NCI-H446 (cell line): ENCODE measurements around the gene CRTC1.

ENCODE experiments used
- DNase-seq, 2 experiments: peaks; one replicate each; lab custom pipeline; 2025; lab: John Stamatoyannopoulos, UW

The CRTC1 gene, protein sequence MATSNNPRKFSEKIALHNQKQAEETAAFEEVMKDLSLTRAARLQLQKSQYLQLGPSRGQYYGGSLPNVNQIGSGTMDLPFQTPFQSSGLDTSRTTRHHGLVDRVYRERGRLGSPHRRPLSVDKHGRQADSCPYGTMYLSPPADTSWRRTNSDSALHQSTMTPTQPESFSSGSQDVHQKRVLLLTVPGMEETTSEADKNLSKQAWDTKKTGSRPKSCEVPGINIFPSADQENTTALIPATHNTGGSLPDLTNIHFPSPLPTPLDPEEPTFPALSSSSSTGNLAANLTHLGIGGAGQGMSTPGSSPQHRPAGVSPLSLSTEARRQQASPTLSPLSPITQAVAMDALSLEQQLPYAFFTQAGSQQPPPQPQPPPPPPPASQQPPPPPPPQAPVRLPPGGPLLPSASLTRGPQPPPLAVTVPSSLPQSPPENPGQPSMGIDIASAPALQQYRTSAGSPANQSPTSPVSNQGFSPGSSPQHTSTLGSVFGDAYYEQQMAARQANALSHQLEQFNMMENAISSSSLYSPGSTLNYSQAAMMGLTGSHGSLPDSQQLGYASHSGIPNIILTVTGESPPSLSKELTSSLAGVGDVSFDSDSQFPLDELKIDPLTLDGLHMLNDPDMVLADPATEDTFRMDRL

DNA sequence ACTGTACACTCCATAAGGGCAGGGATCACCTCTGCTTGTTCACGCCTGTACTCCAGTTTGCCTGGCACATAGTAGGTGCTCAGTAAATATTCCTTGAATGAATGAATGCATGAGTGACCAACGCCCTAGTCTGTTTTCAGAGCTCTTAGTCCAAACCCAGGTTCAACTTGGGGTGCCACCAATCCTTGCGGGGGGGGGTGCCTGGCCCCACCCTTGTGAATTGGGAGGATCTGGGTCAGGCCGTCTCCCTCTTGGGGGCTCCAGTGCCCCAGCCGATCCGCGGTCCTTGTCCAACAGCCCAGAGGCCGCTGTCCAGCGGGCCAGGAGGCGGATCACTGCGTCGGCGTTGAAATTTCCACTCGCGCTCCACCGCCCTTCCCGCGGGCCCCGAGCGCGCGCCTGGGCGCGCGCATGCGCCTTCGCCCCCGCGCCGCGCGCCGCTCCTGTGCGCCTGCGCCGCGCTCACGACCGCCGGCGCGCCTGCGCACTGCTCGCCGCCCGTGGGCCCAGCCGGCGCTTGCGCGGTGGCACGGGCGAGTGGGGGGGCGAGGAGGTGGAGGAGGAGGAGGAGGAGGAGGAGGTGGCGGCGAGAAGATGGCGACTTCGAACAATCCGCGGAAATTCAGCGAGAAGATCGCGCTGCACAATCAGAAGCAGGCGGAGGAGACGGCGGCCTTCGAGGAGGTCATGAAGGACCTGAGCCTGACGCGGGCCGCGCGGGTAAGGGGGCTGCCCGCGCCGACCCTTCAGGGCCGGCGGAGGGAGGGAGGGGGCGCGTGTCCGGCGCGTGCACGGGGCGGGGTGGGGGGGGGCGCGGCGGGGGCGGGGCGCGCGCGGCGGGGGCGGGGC, at the start of gene CRTC1:
CRTC1 (plus strand) TSS at position 572 of the 849 bp plus-strand sequence; CDS start at position 595, 23 bp downstream.
- peak; percentile 72 to 95 for DNase-seq

- DNase-seq, result no peak
These were observed 48.7 kb upstream of the CRTC1 start for GRCh38 chr19:18634612-18635297.

DNA sequence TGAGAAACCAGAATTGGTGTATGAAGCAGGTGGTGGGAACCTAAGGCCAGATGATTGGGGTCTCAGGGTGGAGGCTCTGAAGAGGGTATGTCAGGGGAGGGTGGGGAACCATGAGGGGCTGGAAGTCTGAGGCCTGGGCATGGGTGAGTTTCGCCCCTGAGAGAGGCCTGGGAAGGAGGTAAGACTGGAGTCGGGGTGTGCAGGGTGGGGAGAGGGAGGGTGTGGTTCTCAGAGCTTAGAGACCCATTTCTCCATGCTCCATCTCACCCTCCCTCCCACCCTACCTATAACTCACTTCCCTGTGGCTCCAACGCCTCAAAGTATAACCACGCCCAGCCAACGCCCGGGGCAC, 47.7 kb upstream of the CRTC1 start:
- DNase-seq, result no peak

DNA sequence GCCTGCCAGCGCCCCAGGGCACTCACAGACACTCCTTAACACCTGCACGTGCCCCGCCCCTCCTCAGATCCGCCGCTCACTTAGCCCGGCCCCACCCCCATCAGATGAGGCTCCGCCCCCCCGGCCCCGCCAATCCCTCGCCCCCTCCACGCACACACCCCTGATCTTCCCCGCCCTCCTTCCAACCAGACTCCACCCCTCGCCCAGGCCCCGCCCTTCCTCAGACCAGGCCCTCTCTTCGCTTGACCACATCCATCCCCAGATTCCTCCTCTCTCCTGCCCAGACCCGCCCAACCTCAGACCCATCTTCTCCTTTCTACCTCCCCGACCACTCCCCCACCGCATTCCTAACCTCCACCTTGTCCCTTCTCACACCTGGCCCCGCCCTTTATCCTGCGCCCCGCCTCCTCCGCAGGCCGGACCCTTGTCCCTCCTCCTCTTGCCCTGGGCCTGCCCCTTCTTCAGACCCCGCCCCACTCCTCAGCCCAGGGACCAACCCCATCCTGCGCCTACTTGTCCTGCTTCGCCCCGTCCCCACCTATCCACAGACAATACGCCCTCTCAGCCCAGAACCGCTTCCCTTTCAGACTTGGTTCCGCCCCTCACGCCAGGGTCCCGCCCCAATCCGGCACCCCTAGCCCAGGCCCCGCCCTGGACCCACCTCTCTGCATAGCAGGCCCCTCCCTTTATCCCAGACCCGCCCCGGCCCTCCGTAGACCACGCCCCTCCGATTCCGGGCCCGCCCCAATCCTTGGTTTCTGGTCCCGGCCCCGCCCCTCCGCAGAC, 47.1 kb upstream of the CRTC1 start:
- peak; percentile 95 to 98 for DNase-seq

GRCh38 chr19:18636969-18637629, 46.4 kb upstream of the CRTC1 start, which contains the start of gene KLHL26:
Gene KLHL26, plus strand, starts transcription at chr19:18637028. Its CDS starts 27 bp downstream, at chr19:18637055.
- no peak for DNase-seq

- no peak for DNase-seq
These were observed 45.5 kb upstream of the CRTC1 start for GRCh38 chr19:18637673-18638630.

DNA sequence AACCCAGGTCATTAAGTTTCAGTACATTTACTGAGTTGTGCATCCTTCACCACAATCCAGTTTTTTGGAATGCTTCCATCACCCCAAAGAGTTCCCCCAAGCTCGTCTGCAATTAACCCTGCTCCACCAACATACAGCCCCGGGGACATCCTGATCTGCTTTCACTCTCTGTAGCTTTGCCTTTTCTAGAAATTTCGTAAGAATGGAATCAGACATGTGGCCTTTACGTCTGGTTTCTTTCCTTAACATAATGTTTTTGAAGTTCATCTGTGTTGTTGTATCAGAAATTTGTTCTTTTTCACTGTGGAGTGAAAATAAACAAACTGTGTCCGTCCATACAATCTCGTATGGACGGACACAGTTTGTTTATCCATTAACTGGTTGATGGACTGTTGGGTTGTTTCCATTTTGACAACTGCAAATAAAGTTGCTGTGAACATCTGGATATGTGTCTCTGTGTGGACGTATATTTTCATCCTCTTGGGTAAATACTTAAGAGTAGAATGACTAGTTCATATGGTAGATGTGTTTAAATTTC, 43.7 kb upstream of the CRTC1 start:
- DNase-seq, result no peak

DNA sequence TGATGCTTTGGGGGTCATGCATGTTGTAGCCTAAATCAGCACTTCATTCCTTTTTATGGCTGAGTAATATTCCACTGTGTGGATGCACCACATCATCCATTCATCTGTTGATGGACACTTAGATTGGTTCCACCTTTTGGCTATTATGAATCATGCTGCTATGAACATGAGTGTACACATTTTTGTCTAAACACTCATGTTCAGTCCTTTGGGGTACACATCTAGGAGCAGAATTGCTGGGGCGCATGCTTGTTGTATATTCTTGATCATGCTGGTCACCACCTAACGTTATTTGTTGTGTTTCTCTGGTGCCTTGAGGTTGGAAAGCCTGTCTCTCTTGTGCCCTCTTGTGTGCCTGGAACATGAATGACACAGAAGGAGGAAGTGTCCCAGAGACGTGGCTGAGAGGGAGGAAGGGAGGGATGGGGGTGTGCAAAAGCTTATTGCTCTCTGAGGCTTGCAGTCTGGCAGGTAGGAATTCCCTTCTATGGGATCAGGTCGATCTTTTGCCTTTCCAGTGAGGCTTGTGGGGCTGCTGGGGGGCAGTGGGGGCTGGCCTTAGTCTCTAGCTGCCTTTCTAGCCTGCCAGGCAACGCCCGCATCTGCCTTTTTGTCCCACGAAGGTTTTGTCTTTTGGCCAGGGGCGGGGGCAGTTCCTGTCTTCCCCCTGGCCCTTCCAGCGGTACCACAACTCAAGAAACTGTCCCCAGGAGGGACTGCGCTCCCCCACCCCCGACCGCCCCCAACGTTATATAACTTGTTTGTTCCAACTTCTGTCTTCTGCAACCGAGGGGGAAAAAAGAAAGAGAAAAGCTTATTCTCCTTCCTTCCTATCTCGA, 39.1 kb upstream of the CRTC1 start:
- no peak for DNase-seq

- no peak for DNase-seq
These were observed 38.4 kb upstream of the CRTC1 start for GRCh38 chr19:18645035-18645511.

GRCh38 chr19:18646535-18647370, 36.7 kb upstream of the CRTC1 start:
- no peak for DNase-seq

GRCh38 chr19:18647371-18647767, 36.1 kb upstream of the CRTC1 start:
- no peak for DNase-seq

GRCh38 chr19:18647807-18648206, 35.7 kb upstream of the CRTC1 start:
- DNase-seq, result no peak

DNA sequence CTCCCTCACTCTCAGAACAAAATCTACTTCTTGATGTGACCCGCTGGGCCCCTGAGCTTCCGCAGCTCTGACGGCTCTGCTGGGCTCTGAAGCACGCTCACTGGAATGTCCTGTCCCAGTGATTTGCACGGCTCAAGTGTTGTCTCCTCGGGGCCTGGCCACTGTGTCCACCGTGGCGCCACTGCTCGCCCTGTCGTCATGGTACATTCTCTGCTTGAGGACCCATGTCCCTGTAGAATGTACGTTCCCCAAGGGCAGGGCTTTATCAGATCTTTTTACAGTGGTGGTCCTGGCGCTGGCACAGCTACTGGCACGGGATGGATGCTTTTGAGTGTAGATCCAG, 34.5 kb upstream of the CRTC1 start:
- no peak for DNase-seq

DNA sequence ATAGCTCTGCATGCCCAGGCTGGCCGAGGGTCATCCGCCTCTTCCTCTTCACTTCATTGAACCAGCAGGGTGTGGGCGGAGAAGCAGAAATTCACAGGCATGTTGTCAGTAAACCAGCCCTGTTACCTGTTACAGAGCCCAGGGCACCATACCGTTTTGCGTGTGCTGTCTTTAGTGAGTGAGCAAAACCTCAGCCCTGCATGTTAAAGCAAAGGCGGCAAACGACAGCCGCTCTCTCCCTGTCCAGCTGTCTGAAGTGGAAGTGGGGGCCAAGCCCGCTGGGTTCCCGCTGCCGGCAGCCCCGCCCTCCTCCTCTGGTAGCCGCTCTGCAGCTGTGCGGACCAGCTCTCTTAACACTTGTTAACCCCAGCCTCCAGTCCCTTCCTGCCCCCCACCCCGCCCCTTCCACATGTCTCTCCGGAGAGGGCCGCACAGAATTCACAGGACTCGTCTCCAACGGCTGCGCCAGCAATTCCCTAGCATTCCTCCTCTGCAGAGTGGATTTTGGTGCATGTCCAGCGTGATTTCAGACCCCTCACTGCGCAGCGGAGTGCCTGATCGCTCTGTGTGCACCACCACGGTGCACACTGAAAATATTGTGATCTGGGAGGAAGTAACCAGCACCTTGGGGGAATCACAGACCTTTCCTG, 34.0 kb upstream of the CRTC1 start:
- no peak for DNase-seq

- no peak for DNase-seq
These were observed 33.5 kb upstream of the CRTC1 start for GRCh38 chr19:18650021-18650390.

- no peak for DNase-seq
These were observed 32.9 kb upstream of the CRTC1 start for GRCh38 chr19:18650468-18651041.
